ENCODE measurements around the gene ARRDC1. TPM values are rescaled to one million over a fixed set of nuclear protein-coding genes. Genes with fewer than 3 reads are reported as not detected.

ARRDC1 gene
- total RNA-seq, 1 experiment from 2014 or later: 77.5 TPM

- CTCF ChIA-PET: no interaction called here
- no peaks in the 10 kb centered on the region for H3F3A ChIP-seq (ENCODE audit: low read length, unreplicated experiment)
- H3K9ac ChIP-seq (ENCODE audit: low read length): no peak overlapping the region
- no peaks in the 10 kb centered on the region for H3K27me3 ChIP-seq (ENCODE audit: low read length)
- H4K20me1 ChIP-seq (ENCODE audit: low read length): no peaks in the 10 kb centered on the region
- H3K9me2 ChIP-seq (replicated peaks; ENCODE audit: low read length): no peaks in the 10 kb centered on the region
- no peak overlapping the region for H2AFZ ChIP-seq (ENCODE audit: low read length)
- BruUV-seq (replicated peaks): no TSS peak
- POLR2A ChIA-PET (ENCODE audit: unreplicated experiment): no interaction called here
- H3K4me3 ChIP-seq (ENCODE audit: low read length): no peak overlapping the region
- peaks cover 72% of the 10 kb centered on the region for H3K79me2 ChIP-seq (ENCODE audit: low read length)
- no peaks in the 10 kb centered on the region for H3K4me1 ChIP-seq (ENCODE audit: insufficient read depth, low read length)
- ATAC-seq: no peak
- DNase-seq: no peak
- peaks cover 5% of the 10 kb centered on the region; the same call in 1 of the 2 replicates for H3K36me3 ChIP-seq (ENCODE audit: low read depth, low read length)
- intact Hi-C loops (cut with micrococcal nuclease): no loop called here
- H3K4me2 ChIP-seq (ENCODE audit: low read length): no peak overlapping the region
- TF ChIP-seq, protein P1, sequence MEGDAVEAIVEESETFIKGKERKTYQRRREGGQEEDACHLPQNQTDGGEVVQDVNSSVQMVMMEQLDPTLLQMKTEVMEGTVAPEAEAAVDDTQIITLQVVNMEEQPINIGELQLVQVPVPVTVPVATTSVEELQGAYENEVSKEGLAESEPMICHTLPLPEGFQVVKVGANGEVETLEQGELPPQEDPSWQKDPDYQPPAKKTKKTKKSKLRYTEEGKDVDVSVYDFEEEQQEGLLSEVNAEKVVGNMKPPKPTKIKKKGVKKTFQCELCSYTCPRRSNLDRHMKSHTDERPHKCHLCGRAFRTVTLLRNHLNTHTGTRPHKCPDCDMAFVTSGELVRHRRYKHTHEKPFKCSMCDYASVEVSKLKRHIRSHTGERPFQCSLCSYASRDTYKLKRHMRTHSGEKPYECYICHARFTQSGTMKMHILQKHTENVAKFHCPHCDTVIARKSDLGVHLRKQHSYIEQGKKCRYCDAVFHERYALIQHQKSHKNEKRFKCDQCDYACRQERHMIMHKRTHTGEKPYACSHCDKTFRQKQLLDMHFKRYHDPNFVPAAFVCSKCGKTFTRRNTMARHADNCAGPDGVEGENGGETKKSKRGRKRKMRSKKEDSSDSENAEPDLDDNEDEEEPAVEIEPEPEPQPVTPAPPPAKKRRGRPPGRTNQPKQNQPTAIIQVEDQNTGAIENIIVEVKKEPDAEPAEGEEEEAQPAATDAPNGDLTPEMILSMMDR (conservative IDR thresholded peaks at IDR 0.05; ENCODE audit: low read depth, low read length): no peak
- TF ChIP-seq EZH2phosphoT487 (IDR thresholded peaks at IDR 0.05; ENCODE audit: borderline replicate concordance, low read length) (no peak), EZH2 (IDR thresholded peaks at IDR 0.05; ENCODE audit: low read length, unreplicated experiment) (no peak)
- H3K9me3 ChIP-seq (ENCODE audit: low read length): no peaks in the 10 kb centered on the region
- no peak overlapping the region for H3K27ac ChIP-seq (ENCODE audit: low read length)
Measured at GRCh38 chr9:137649553-137649952, 44.1 kb downstream of the ARRDC1 start.

DNA sequence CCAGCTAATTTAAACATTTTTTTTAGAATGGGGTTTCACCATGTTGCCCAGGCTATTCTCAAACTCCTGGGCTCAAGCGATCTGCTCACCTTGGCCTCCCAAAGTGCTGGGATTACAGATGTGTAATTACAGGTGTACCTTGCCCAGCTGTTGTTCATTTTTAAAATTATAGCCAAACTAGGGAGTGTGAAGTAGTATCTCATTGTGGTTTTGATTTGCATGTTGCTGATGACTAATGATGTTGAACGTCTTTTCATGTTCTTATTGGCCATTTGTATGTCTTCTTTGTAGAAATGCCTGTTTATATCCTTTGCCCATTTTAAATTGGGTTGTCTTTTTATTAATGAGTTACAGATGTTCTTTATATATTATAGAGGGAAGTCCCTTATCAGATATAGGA is 44.8 kb downstream of the ARRDC1 start:
- Histone ChIP-seq H3K4me2 (ENCODE audit: low read length) (no peak overlapping the region), H2AFZ (ENCODE audit: low read length) (no peak overlapping the region), H3K36me3 (ENCODE audit: low read depth, low read length) (peaks cover 5% of the 10 kb centered on the region; the same call in 1 of the 2 replicates), H3K9me2 (replicated peaks; ENCODE audit: low read length) (no peaks in the 10 kb centered on the region), H4K20me1 (ENCODE audit: low read length) (no peaks in the 10 kb centered on the region), H3K9me3 (ENCODE audit: low read length) (no peaks in the 10 kb centered on the region), H3F3A (ENCODE audit: low read length, unreplicated experiment) (no peaks in the 10 kb centered on the region), H3K27ac (ENCODE audit: low read length) (no peak overlapping the region), H3K27me3 (ENCODE audit: low read length) (no peaks in the 10 kb centered on the region), H3K79me2 (ENCODE audit: low read length) (peaks cover 72% of the 10 kb centered on the region), H3K9ac (ENCODE audit: low read length) (no peak overlapping the region), H3K4me1 (ENCODE audit: insufficient read depth, low read length) (no peaks in the 10 kb centered on the region), H3K4me3 (ENCODE audit: low read length) (no peak overlapping the region)
- no peak for TF ChIP-seq EZH2phosphoT487 (IDR thresholded peaks at IDR 0.05; ENCODE audit: borderline replicate concordance, low read length)
- TF ChIP-seq EZH2 (IDR thresholded peaks at IDR 0.05; ENCODE audit: low read length, unreplicated experiment): no peak
- TF ChIP-seq, protein P1 (conservative IDR thresholded peaks at IDR 0.05; ENCODE audit: low read depth, low read length): no peak
- no peak for DNase-seq
- CTCF ChIA-PET: interaction anchor here (0.7 kb wide), 1 partner anchor 20 kb away, joined by 4 read pairs; no protein-coding TSS in a partner anchor
- intact Hi-C loops (cut with micrococcal nuclease): no loop called here
- ATAC-seq: no peak
- POLR2A ChIA-PET (ENCODE audit: unreplicated experiment): no interaction called here
- no TSS peak for BruUV-seq (replicated peaks)

DNA sequence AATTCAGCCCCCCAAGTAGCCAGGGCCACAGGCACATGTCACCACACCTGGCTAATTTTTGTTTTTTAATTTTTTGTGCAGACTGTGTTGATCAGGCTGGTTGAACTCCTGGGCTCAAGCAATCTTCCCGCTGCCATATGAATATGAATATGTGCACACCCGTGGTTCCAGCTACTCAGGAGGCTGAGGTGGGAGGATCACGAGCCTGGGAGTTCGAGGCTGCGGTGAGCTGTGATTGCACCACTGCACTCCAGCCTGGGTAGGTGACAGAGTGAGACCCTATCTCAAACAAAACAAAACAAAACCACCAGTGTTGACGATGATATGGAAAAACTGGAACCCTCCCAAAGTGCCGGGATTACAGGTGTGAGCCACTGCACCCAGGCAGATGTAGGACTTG is 45.3 kb downstream of the ARRDC1 start:
- Histone ChIP-seq H3K36me3 (ENCODE audit: low read depth, low read length) (peaks cover 5% of the 10 kb centered on the region; the same call in 1 of the 2 replicates), H3K79me2 (ENCODE audit: low read length) (peaks cover 72% of the 10 kb centered on the region), H3K9ac (ENCODE audit: low read length) (no peak overlapping the region), H3K9me3 (ENCODE audit: low read length) (no peaks in the 10 kb centered on the region), H4K20me1 (ENCODE audit: low read length) (no peaks in the 10 kb centered on the region), H3K4me2 (ENCODE audit: low read length) (no peak overlapping the region), H3K27me3 (ENCODE audit: low read length) (no peaks in the 10 kb centered on the region), H3K4me1 (ENCODE audit: insufficient read depth, low read length) (no peaks in the 10 kb centered on the region), H3K9me2 (replicated peaks; ENCODE audit: low read length) (no peaks in the 10 kb centered on the region), H3K27ac (ENCODE audit: low read length) (no peak overlapping the region), H3K4me3 (ENCODE audit: low read length) (no peak overlapping the region), H3F3A (ENCODE audit: low read length, unreplicated experiment) (no peaks in the 10 kb centered on the region), H2AFZ (ENCODE audit: low read length) (no peak overlapping the region)
- TF ChIP-seq, protein P1 (conservative IDR thresholded peaks at IDR 0.05; ENCODE audit: low read depth, low read length): no peak
- TF ChIP-seq EZH2 (IDR thresholded peaks at IDR 0.05; ENCODE audit: low read length, unreplicated experiment) (no peak), EZH2phosphoT487 (IDR thresholded peaks at IDR 0.05; ENCODE audit: borderline replicate concordance, low read length) (no peak)
- DNase-seq: no peak
- ATAC-seq: no peak
- BruUV-seq (replicated peaks): no TSS peak
- ChIA-PET POLR2A (ENCODE audit: unreplicated experiment) (no interaction called here), CTCF (no interaction called here)
- intact Hi-C loops (cut with micrococcal nuclease): no loop called here
